GM23338 (cell line): ENCODE results near the gene ATG9B. TPM values are rescaled to one million over a fixed set of nuclear protein-coding genes. Genes with fewer than 3 reads are reported as not detected.

ENCODE experiments used
- ATAC-seq: fragments of 200-7000 bp; cut with Tn5 transposase; 3 replicates; pipeline ENCODE4 v1.9.1; 2020
- DNase-seq: peaks from one replicate; pipeline ENCODE4 v3.0.0-alpha.2; 2015; ENCODE audit warnings: low spot score
- H2AFZ ChIP-seq: fragments of 200-600 bp; sonication (generic); 2 replicates; pipeline ENCODE4 v1.8.0; 2016; ENCODE audit warnings: antibody characterized with exemption, mild to moderate bottlenecking, moderate library complexity
- H3F3A ChIP-seq: fragments of 200-600 bp; sonication (generic); replicated peaks from 2 replicates; pipeline ENCODE4 v1.8.0; 2017; ENCODE audit warnings: antibody characterized with exemption, mixed run types, low read depth
- H3K27ac ChIP-seq: fragments of 200-600 bp; sonication (generic); 2 replicates; pipeline ENCODE4 v1.6.1; 2016; ENCODE audit warnings: low read depth
- H3K27me3 ChIP-seq: fragments of 200-600 bp; sonication (generic); 2 replicates; pipeline ENCODE4 v1.8.0; 2016; ENCODE audit warnings: mild to moderate bottlenecking, mixed run types, moderate library complexity; ENCODE audit not compliant: insufficient read depth
- H3K36me3 ChIP-seq: fragments of 200-600 bp; sonication (generic); 2 replicates; pipeline ENCODE4 v1.8.0; 2016; ENCODE audit warnings: mild to moderate bottlenecking; ENCODE audit not compliant: insufficient read depth
- H3K4me1 ChIP-seq: fragments of 200-600 bp; sonication (generic); 2 replicates; pipeline ENCODE4 v1.8.0; 2016; ENCODE audit warnings: mild to moderate bottlenecking, moderate library complexity; ENCODE audit not compliant: insufficient read depth
- H3K4me2 ChIP-seq: fragments of 200-600 bp; sonication (generic); 2 replicates; pipeline ENCODE4 v1.7.1; 2017; ENCODE audit warnings: mixed run types
- H3K4me3 ChIP-seq: fragments of 200-600 bp; sonication (generic); 2 replicates; pipeline ENCODE4 v1.6.1; 2016; ENCODE audit warnings: mixed run types
- H3K79me2 ChIP-seq: fragments of 200-600 bp; sonication (generic); replicated peaks from 2 replicates; pipeline ENCODE4 v1.8.0; 2017; ENCODE audit warnings: mild to moderate bottlenecking; ENCODE audit not compliant: insufficient read depth
- H3K9me2 ChIP-seq: fragments of 200-600 bp; sonication (generic); 2 replicates; pipeline ENCODE4 v1.8.0; 2017; ENCODE audit not compliant: insufficient read depth
- H4K20me1 ChIP-seq: fragments of 200-600 bp; sonication (generic); replicated peaks from 2 replicates; pipeline ENCODE4 v1.8.0; 2017; ENCODE audit warnings: mild to moderate bottlenecking; ENCODE audit not compliant: insufficient read depth
- H3K27ac Mint-ChIP-seq: 2 replicates; pipeline ENCODE4 v1.8.0; 2020; ENCODE audit warnings: inconsistent platforms, mild to moderate bottlenecking, moderate library complexity, mixed read lengths
- H3K27me3 Mint-ChIP-seq: 3 replicates; pipeline ENCODE4 v1.8.0; 2022; ENCODE audit warnings: low read depth, mild to moderate bottlenecking, moderate library complexity, mixed read lengths, inconsistent platforms; ENCODE audit not compliant: insufficient read depth, poor library complexity
- H3K36me3 Mint-ChIP-seq: 3 replicates; pipeline ENCODE4 v1.8.0; 2021; ENCODE audit warnings: low read depth, mild to moderate bottlenecking, inconsistent platforms, moderate library complexity, mixed read lengths
- H3K4me1 Mint-ChIP-seq: 3 replicates; pipeline ENCODE4 v1.8.0; 2020; ENCODE audit warnings: mild to moderate bottlenecking, inconsistent platforms, mixed read lengths
- H3K4me3 Mint-ChIP-seq: 3 replicates; pipeline ENCODE4 v1.8.0; 2021; ENCODE audit warnings: moderate library complexity, mild to moderate bottlenecking, inconsistent platforms, mixed read lengths
- H3K9me3 Mint-ChIP-seq: 3 replicates; pipeline ENCODE4 v1.8.0; 2020; ENCODE audit warnings: moderate library complexity, mild to moderate bottlenecking, inconsistent platforms, mixed read lengths
- CREB1 ChIP-seq: fragments of 250-450 bp; sonication (Bioruptor Pico); IDR thresholded peaks from 2 replicates; pipeline ENCODE4 v1.5.0; 2020; ENCODE audit warnings: low read depth, mild to moderate bottlenecking, moderate library complexity
- EZH2phosphoT487 ChIP-seq: fragments of 200-600 bp; sonication (generic); IDR thresholded peaks from one replicate; pipeline ENCODE4 v1.8.1; 2018; ENCODE audit warnings: antibody characterized with exemption; ENCODE audit not compliant: unreplicated experiment
- JUNB ChIP-seq: IDR thresholded peaks from one replicate; pipeline ENCODE4 v1.6.1; 2016; ENCODE audit warnings: antibody characterized with exemption; ENCODE audit not compliant: unreplicated experiment
- NANOG ChIP-seq: IDR thresholded peaks from 2 replicates; pipeline ENCODE4 v1.6.1; 2016; ENCODE audit warnings: antibody characterized with exemption, borderline replicate concordance
- POLR2AphosphoS5 ChIP-seq: IDR thresholded peaks from 2 replicates; pipeline ENCODE4 v1.6.1; 2016; ENCODE audit warnings: antibody characterized with exemption, low read depth
- ZNF331 ChIP-seq: fragments of 250-450 bp; sonication (Bioruptor Pico); IDR thresholded peaks from 2 replicates; pipeline ENCODE4 v1.5.0; 2020; ENCODE audit warnings: low read depth, mild to moderate bottlenecking, moderate library complexity
- polyA plus RNA-seq: library from polyadenylated mRNA; unstranded; fragments of >200 nt; fragmentation: Nextera tagmentation; extraction: Ambion mirVana; gene quantifications from 2 replicates; pipeline ENCODE4 v1.2.1, GENCODE V29; 2016
- total RNA-seq: library from RNA; depleted of rRNA; stranded (reverse); fragments of >200 nt; shearing (Covaris generic); gene quantifications from 2 replicates; pipeline ENCODE4 v1.2.3, GENCODE V29; 2014
- TF ChIP-seq, protein P1 (sequence below): IDR thresholded peaks from one replicate; pipeline ENCODE4 v1.6.1; 2018; ENCODE audit warnings: antibody characterized with exemption; ENCODE audit not compliant: unreplicated experiment
- TF ChIP-seq, protein P2 (sequence below), 2 experiments: fragments of 200-600 bp in 1 of 2; sonication (generic) in 1 of 2; conservative IDR thresholded peaks; 2 replicates each; pipeline versions ENCODE4 v1.5.1 to v1.6.1; 2016 to 2017; ENCODE audit warnings: antibody characterized with exemption in 2 of 2, low read depth in 2 of 2, mild to moderate bottlenecking in 2 of 2, moderate library complexity in 1 of 2
- TF ChIP-seq, protein P3 (sequence below): IDR thresholded peaks from 2 replicates; pipeline ENCODE4 v1.6.1; 2016; ENCODE audit warnings: antibody characterized with exemption

Gene ATG9B
- total and polyA plus RNA-seq, 2 experiments from 2014 or later, result 1.2 to 3.4 TPM

DNA sequence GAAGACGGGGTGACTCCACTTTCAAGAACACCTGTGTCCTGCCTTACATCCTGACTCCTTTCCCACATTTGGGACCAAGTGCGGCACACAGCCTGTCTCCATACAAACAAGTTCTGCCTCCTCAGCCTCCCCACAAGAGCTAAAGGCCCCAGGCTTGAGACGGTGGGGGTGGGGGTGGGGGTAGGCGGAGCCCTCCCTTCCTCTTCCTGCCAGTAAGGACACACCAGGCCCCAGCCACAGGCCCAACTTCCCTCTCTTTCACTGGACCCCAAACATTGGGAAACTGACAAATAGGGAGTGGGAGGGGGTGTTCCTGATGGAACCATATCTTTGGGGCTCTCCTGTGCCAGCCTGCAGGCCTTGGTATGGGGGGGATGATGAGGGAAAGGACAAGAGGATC is 28.8 kb upstream of the ATG9B start (continued):
- TF ChIP-seq, protein P1, sequence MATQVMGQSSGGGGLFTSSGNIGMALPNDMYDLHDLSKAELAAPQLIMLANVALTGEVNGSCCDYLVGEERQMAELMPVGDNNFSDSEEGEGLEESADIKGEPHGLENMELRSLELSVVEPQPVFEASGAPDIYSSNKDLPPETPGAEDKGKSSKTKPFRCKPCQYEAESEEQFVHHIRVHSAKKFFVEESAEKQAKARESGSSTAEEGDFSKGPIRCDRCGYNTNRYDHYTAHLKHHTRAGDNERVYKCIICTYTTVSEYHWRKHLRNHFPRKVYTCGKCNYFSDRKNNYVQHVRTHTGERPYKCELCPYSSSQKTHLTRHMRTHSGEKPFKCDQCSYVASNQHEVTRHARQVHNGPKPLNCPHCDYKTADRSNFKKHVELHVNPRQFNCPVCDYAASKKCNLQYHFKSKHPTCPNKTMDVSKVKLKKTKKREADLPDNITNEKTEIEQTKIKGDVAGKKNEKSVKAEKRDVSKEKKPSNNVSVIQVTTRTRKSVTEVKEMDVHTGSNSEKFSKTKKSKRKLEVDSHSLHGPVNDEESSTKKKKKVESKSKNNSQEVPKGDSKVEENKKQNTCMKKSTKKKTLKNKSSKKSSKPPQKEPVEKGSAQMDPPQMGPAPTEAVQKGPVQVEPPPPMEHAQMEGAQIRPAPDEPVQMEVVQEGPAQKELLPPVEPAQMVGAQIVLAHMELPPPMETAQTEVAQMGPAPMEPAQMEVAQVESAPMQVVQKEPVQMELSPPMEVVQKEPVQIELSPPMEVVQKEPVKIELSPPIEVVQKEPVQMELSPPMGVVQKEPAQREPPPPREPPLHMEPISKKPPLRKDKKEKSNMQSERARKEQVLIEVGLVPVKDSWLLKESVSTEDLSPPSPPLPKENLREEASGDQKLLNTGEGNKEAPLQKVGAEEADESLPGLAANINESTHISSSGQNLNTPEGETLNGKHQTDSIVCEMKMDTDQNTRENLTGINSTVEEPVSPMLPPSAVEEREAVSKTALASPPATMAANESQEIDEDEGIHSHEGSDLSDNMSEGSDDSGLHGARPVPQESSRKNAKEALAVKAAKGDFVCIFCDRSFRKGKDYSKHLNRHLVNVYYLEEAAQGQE, result no peak
- TF ChIP-seq CREB1 (CRISPR knock-in tag) (no peak), NANOG (no peak), JUNB (no peak), EZH2phosphoT487 (no peak), POLR2AphosphoS5 (no peak)
- TF ChIP-seq, protein P2, sequence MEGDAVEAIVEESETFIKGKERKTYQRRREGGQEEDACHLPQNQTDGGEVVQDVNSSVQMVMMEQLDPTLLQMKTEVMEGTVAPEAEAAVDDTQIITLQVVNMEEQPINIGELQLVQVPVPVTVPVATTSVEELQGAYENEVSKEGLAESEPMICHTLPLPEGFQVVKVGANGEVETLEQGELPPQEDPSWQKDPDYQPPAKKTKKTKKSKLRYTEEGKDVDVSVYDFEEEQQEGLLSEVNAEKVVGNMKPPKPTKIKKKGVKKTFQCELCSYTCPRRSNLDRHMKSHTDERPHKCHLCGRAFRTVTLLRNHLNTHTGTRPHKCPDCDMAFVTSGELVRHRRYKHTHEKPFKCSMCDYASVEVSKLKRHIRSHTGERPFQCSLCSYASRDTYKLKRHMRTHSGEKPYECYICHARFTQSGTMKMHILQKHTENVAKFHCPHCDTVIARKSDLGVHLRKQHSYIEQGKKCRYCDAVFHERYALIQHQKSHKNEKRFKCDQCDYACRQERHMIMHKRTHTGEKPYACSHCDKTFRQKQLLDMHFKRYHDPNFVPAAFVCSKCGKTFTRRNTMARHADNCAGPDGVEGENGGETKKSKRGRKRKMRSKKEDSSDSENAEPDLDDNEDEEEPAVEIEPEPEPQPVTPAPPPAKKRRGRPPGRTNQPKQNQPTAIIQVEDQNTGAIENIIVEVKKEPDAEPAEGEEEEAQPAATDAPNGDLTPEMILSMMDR (conservative IDR thresholded peaks at IDR 0.05; ENCODE audit: low read depth in 2 of 2), result no peak

DNA sequence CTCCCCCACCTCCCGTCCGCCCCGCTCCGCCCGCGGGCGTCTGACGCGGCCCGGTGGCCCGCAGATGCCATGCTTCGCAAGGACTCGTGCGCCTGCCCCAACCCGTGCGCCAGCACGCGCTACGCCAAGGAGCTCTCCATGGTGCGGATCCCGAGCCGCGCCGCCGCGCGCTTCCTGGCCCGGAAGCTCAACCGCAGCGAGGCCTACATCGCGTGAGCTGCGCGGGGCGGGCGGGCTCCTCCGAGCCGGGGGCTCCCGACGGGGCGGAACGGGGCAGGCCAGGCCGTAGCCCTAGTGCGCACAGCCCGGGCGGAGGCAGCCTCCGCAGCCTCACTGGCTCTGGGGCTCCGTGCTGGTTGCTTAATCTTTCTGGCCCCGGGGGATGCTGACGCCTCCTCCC is 26.8 kb upstream of the ATG9B start:
- no peaks in the 10 kb centered on the region for H3K9me2 ChIP-seq
- Mint-ChIP-seq H3K27me3 (peaks cover 30% of the 10 kb centered on the region), H3K4me3 (no peak overlapping the region; the same call in 2 of the 3 replicates), H3K36me3 (no peaks in the 10 kb centered on the region), H3K27ac (no peak overlapping the region), H3K9me3 (no peaks in the 10 kb centered on the region), H3K4me1 (peaks cover 10% of the 10 kb centered on the region)
- H3K4me3 ChIP-seq, result peak overlapping the region; percentile 49
- peaks cover 3% of the 10 kb centered on the region; the same call in 1 of the 2 replicates for H3K4me1 ChIP-seq
- peaks cover 27% of the 10 kb centered on the region for H3K27me3 ChIP-seq
- H3K27ac ChIP-seq, result no peak overlapping the region
- no peaks in the 10 kb centered on the region for H3F3A ChIP-seq
- ATAC-seq (peak; percentile 89), DNase-seq (peak; percentile 95)
- H3K36me3 ChIP-seq, result no peaks in the 10 kb centered on the region
- peak overlapping the region; percentile 78 for H3K4me2 ChIP-seq
- H3K79me2 ChIP-seq, result no peaks in the 10 kb centered on the region
- TF ChIP-seq CREB1 (CRISPR knock-in tag) (peak; percentile 72), ZNF331 (CRISPR knock-in tag) (no peak), POLR2AphosphoS5 (peak; percentile 48; the same call in 1 of the 2 replicates)
- TF ChIP-seq, protein P3, sequence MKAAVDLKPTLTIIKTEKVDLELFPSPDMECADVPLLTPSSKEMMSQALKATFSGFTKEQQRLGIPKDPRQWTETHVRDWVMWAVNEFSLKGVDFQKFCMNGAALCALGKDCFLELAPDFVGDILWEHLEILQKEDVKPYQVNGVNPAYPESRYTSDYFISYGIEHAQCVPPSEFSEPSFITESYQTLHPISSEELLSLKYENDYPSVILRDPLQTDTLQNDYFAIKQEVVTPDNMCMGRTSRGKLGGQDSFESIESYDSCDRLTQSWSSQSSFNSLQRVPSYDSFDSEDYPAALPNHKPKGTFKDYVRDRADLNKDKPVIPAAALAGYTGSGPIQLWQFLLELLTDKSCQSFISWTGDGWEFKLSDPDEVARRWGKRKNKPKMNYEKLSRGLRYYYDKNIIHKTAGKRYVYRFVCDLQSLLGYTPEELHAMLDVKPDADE, result no peak
- TF ChIP-seq, protein P1, result peak; percentile 95
- peak overlapping the region; percentile 69; the same call in 1 of the 2 replicates for H2AFZ ChIP-seq
- no peaks in the 10 kb centered on the region; the same call in 1 of the 2 replicates for H4K20me1 ChIP-seq
